GM10266 (cell line): ENCODE measurements around the gene KCP.

Experiments
- DNase-seq: peaks from one replicate; pipeline ENCODE4 v3.0.0; 2012; ENCODE audit errors: extremely low spot score
- TF ChIP-seq, protein P1 (sequence below): IDR thresholded peaks from 2 replicates; pipeline ENCODE4 v1.5.1; 2012; ENCODE audit warnings: mild to moderate bottlenecking, low read depth; ENCODE audit not compliant: control insufficient read depth, insufficient read depth; ENCODE audit errors: missing control alignments

Gene KCP

DNA sequence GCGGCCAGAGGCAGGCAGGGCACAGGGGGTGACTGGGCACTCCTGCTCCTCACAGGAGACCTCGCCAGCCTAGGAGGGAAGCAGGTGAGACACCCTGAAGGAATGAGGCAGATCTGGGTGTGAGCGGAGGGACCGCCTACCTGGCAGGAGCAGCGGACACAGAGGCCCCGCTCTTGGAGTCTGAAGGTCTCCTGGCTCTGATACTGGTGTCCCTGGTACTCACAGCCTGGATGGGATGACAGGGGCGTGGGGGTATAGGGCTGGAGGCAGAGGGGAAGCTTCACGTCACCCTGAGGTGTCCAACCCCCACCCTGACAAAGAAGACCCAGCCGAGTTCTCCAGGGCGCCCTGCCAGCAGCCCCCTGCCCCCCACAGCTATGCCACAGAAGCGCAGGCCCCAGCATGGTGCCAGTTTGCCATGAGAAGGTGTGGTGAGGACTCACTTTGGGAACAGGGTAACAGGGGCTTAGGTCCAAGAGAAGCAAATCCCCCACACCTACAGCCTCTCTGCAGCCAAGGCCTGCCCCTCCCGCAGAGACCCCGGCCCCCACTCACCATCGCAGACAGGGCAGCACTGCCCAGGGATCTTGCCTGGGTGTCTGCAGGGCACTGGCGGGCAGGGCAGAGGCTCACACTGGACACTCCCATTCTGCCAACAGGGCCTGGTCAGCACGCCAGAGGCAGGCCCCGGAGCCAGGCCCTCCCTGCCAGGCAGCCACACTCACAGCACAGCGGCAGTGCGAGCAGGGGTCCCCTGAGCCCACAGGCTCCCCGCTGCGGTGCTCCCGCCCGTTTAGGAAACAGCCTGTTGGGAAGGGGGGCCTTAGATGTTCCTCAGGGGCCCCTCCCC is 17.0 kb downstream of the KCP start:
- no peak for DNase-seq

DNA sequence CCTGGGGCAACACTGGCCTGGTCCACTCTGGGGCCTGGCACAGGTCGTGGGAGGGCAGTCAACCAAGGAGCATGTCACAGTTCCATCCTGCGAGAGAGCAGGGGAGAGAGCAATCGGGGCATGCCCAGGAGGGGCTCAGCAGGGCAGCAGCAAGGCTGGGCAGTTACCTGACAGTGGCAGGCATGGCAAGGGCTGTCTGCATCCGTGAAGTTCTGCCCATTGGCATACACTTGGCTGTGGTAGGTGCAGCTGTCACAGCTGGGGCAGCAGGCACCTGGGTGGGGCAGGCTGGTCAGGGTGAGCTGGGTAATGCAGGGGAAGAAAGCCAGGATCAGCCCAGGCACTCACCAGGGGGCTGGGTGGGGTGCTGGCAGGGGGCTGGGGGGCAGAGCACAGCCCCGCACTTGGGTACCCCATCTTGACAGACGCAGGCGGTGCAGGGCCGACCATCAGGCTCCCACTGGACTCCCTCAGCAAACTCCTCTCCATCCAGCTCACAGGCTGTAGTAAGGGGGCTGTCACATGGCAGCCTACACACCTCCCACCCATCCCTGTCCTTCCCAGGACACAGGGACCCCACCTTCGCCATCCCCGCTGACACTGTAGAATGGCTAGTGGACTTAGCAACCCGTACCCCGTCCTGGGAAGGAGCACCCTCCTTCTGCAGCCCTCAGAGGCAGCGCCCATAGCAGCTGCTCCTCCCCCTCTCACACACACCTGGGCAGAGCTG is 17.8 kb downstream of the KCP start:
- DNase-seq = no peak
- TF ChIP-seq, protein P1, sequence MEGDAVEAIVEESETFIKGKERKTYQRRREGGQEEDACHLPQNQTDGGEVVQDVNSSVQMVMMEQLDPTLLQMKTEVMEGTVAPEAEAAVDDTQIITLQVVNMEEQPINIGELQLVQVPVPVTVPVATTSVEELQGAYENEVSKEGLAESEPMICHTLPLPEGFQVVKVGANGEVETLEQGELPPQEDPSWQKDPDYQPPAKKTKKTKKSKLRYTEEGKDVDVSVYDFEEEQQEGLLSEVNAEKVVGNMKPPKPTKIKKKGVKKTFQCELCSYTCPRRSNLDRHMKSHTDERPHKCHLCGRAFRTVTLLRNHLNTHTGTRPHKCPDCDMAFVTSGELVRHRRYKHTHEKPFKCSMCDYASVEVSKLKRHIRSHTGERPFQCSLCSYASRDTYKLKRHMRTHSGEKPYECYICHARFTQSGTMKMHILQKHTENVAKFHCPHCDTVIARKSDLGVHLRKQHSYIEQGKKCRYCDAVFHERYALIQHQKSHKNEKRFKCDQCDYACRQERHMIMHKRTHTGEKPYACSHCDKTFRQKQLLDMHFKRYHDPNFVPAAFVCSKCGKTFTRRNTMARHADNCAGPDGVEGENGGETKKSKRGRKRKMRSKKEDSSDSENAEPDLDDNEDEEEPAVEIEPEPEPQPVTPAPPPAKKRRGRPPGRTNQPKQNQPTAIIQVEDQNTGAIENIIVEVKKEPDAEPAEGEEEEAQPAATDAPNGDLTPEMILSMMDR = no peak

More for the DNA sequence above, 17.0 kb downstream of the KCP start:
- TF ChIP-seq, protein P1 = no peak

DNA sequence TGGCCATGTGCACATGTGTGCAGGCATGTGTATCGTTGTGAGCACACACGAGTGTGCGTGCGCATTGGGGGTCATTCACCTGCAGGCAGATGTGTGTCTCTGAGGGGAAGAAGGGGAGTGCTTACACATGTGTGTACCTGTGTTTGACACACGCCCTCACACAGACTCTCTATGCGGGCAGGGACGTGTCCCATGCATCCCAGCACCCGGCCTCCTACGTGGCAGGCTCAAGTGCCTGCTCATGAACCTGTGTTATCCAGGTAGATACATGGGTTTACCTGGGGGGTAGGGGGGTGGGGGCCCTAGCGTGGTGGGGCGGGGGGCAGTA is 18.6 kb downstream of the KCP start:
- TF ChIP-seq, protein P1 = no peak
- DNase-seq = no peak

DNA sequence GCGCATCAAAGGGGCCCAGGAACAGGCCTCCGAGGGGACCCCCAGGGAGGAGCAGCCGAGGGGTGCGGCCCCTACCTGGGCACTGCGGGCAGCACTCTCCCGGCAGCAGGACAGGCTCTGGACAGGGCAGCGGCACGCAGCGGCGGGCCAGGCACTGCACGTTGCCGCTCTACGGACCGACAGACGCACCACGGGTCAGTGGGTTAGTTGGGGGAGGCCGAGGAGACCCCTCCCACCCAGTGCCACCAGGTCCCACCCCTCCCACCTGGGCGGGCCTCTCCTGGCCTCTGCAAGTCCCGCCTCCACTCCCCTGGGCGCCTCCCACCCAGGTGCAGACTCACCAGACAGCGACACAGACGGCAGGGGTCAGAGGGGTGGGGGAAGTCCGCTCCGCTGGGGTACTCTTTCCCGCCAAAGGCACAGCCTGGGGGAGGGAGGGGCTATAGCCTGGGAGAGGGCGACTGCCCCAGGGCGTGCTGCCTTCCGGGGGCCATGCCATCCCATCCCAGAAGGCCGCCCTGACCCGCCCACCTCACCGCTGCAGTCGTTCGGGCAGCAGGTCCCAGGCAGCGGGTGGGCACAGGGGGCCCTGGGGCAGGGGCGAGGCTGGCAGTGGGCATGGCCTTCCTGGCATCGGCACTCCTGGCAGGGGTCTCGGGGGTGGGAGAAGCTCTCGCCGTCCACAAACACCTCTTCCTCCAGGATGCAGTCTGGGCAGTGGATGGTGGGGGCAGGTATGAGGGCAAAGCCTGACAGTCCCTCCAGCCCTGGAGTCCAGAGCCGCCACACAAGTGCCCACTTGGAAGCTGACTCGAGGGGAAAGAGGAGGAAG is 19.2 kb downstream of the KCP start:
- TF ChIP-seq, protein P1 = no peak
- no peak for DNase-seq

DNA sequence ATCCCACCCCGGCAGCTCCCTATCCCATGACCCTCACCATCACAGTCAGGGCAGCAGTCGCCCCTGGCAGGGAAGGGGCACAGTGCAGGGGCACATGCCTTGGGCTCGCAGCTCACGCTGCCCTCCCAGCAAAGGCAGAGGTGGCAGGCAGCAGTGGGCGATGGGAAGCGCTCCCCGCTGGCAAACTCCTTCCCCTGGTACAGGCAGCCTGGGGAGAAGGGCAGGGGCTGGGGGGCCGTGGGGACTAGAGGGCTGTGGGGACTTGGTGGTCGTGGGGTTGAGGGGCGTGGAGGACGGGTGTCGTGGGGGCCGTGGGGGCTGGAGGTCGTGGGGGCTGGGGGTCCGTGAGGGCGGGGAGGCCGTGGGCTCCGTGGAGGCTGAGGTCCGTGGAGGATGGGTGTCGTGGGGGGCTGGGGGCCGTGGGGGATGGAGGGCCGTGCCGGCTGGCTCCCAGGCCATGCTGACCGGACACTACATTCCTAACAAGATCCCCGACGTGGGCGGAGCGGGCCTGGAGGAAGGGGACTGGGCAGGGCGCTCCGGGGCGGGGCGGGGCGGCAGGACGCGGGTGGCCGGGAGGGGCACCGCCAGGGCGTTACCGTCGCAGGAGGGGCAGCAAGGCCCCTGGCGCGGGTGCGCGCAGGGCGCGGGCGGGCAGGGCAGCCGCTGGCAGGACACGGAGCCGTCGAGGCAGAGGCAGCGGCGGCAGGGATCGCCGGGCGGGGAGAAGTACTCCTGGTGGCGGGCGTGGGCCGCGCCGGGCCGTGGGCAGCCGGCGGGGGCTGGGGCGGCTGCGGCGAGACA is 20.0 kb downstream of the KCP start:
- DNase-seq = no peak
- TF ChIP-seq, protein P1 = no peak

DNA sequence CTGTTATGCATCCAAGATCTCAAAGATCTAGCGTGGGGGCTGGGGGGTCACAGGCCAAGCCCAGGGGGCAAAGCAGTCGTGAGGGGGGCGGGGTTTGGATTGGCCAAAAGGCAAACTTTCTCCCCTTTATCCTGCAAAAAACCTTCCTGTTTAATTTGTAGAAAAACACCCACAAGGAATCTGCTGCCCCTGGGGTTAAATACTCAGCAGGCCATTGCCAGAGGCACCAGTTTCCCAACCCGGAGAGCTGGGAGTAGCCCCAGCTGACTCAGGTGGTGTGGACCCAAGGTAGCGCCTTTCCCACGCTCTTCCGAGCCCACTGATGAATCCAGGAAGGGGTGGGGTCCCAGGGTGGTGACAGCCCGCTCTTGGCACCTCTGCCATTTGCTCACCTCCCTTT is 21.4 kb downstream of the KCP start:
- TF ChIP-seq, protein P1 = no peak
- DNase-seq = no peak
